Activated T-cell treated with anti-CD3 and anti-CD28 coated beads, Interleukin-2, amount 50 U/mL, for 24 hours (primary cell): ENCODE data around the gene ACTG1.

ENCODE experiments used
- DNase-seq: peaks from one replicate; pipeline ENCODE4 v3.0.0-alpha.2; 2020
- H3K27ac Mint-ChIP-seq: 2 replicates; pipeline ENCODE4 v1.8.0; 2020; ENCODE audit warnings: mild to moderate bottlenecking, mixed read lengths
- H3K27me3 Mint-ChIP-seq: 2 replicates; pipeline ENCODE4 v1.8.0; 2020; ENCODE audit warnings: mixed read lengths
- H3K36me3 Mint-ChIP-seq: 2 replicates; pipeline ENCODE4 v1.8.0; 2020; ENCODE audit warnings: low read depth, mixed read lengths
- H3K4me1 Mint-ChIP-seq: 2 replicates; pipeline ENCODE4 v1.8.0; 2020; ENCODE audit warnings: low read depth, mixed read lengths
- H3K4me3 Mint-ChIP-seq: 2 replicates; pipeline ENCODE4 v1.8.0; 2020; ENCODE audit warnings: mild to moderate bottlenecking, moderate library complexity, mixed read lengths
- H3K9me3 Mint-ChIP-seq: 2 replicates; pipeline ENCODE4 v1.8.0; 2020; ENCODE audit warnings: mixed read lengths

The ACTG1 gene

GRCh38 chr17:81489998-81490992, 22.3 kb downstream of the ACTG1 start:
- peak overlapping the region; percentile 56 for H3K4me3 Mint-ChIP-seq
- peak overlapping the region; percentile 41 for H3K27ac Mint-ChIP-seq
- H3K4me1 Mint-ChIP-seq: peaks cover 13% of the 10 kb centered on the region
- no peak for DNase-seq
- H3K36me3 Mint-ChIP-seq: no peaks in the 10 kb centered on the region
- H3K9me3 Mint-ChIP-seq: no peaks in the 10 kb centered on the region
- H3K27me3 Mint-ChIP-seq: peaks cover 11% of the 10 kb centered on the region

- Mint-ChIP-seq H3K27me3 (peaks cover 11% of the 10 kb centered on the region), H3K36me3 (no peaks in the 10 kb centered on the region), H3K9me3 (no peaks in the 10 kb centered on the region), H3K27ac (peak overlapping the region; percentile 41), H3K4me3 (peak overlapping the region; percentile 58), H3K4me1 (peaks cover 14% of the 10 kb centered on the region)
- no peak for DNase-seq
Observed at GRCh38 chr17:81489012-81489997, 23.3 kb downstream of the ACTG1 start.

- no peak for DNase-seq
- Mint-ChIP-seq H3K27ac (no peak overlapping the region), H3K4me3 (peak overlapping the region; percentile 35), H3K36me3 (no peaks in the 10 kb centered on the region), H3K9me3 (no peaks in the 10 kb centered on the region), H3K27me3 (peaks cover 11% of the 10 kb centered on the region), H3K4me1 (peaks cover 17% of the 10 kb centered on the region)
Observed at GRCh38 chr17:81488276-81488860, 24.2 kb downstream of the ACTG1 start.

GRCh38 chr17:81487487-81488275, 24.9 kb downstream of the ACTG1 start:
- Mint-ChIP-seq H3K27me3 (peaks cover 16% of the 10 kb centered on the region), H3K4me3 (peak overlapping the region; percentile 56), H3K36me3 (no peaks in the 10 kb centered on the region), H3K4me1 (peaks cover 20% of the 10 kb centered on the region), H3K9me3 (no peaks in the 10 kb centered on the region), H3K27ac (no peak overlapping the region)
- peak; percentile 88 for DNase-seq

- peaks cover 22% of the 10 kb centered on the region for H3K27me3 Mint-ChIP-seq
- H3K9me3 Mint-ChIP-seq: no peaks in the 10 kb centered on the region
- DNase-seq: no peak
- peaks cover 21% of the 10 kb centered on the region for H3K4me1 Mint-ChIP-seq
- no peaks in the 10 kb centered on the region for H3K36me3 Mint-ChIP-seq
- H3K27ac Mint-ChIP-seq: no peak overlapping the region
- H3K4me3 Mint-ChIP-seq: peak overlapping the region; percentile 56
Observed at GRCh38 chr17:81487089-81487486, 25.5 kb downstream of the ACTG1 start.

GRCh38 chr17:81486199-81486810, 26.3 kb downstream of the ACTG1 start:
- no peak overlapping the region for H3K27ac Mint-ChIP-seq
- H3K27me3 Mint-ChIP-seq: peaks cover 27% of the 10 kb centered on the region
- H3K4me3 Mint-ChIP-seq: no peak overlapping the region
- no peaks in the 10 kb centered on the region for H3K36me3 Mint-ChIP-seq
- H3K9me3 Mint-ChIP-seq: no peaks in the 10 kb centered on the region
- H3K4me1 Mint-ChIP-seq: peaks cover 26% of the 10 kb centered on the region
- DNase-seq: no peak

GRCh38 chr17:81484195-81484979, 28.2 kb downstream of the ACTG1 start:
- peak overlapping the region; percentile 29 for H3K4me3 Mint-ChIP-seq
- H3K27me3 Mint-ChIP-seq: peaks cover 38% of the 10 kb centered on the region
- peaks cover 24% of the 10 kb centered on the region for H3K4me1 Mint-ChIP-seq
- no peak overlapping the region for H3K27ac Mint-ChIP-seq
- peak; percentile 95 for DNase-seq
- H3K36me3 Mint-ChIP-seq: no peaks in the 10 kb centered on the region
- no peaks in the 10 kb centered on the region for H3K9me3 Mint-ChIP-seq

- H3K36me3 Mint-ChIP-seq: no peaks in the 10 kb centered on the region
- H3K4me3 Mint-ChIP-seq: no peak overlapping the region
- no peak for DNase-seq
- peaks cover 39% of the 10 kb centered on the region for H3K27me3 Mint-ChIP-seq
- peaks cover 24% of the 10 kb centered on the region for H3K4me1 Mint-ChIP-seq
- H3K27ac Mint-ChIP-seq: no peak overlapping the region
- no peaks in the 10 kb centered on the region for H3K9me3 Mint-ChIP-seq
Observed at GRCh38 chr17:81483862-81484194, 28.8 kb downstream of the ACTG1 start.

GRCh38 chr17:81483085-81483861, 29.3 kb downstream of the ACTG1 start:
- Mint-ChIP-seq H3K36me3 (no peaks in the 10 kb centered on the region), H3K4me1 (peaks cover 24% of the 10 kb centered on the region), H3K9me3 (no peaks in the 10 kb centered on the region), H3K27ac (no peak overlapping the region), H3K4me3 (no peak overlapping the region), H3K27me3 (peaks cover 39% of the 10 kb centered on the region)
- DNase-seq: peak; percentile 47

GRCh38 chr17:81482673-81483072, 29.9 kb downstream of the ACTG1 start:
- H3K4me1 Mint-ChIP-seq: peaks cover 24% of the 10 kb centered on the region
- no peaks in the 10 kb centered on the region for H3K9me3 Mint-ChIP-seq
- no peak for DNase-seq
- H3K27ac Mint-ChIP-seq: no peak overlapping the region
- peaks cover 43% of the 10 kb centered on the region for H3K27me3 Mint-ChIP-seq
- H3K4me3 Mint-ChIP-seq: no peak overlapping the region
- no peaks in the 10 kb centered on the region for H3K36me3 Mint-ChIP-seq

GRCh38 chr17:81481815-81482505, 30.6 kb downstream of the ACTG1 start:
- Mint-ChIP-seq H3K4me1 (peaks cover 21% of the 10 kb centered on the region), H3K27ac (no peak overlapping the region), H3K9me3 (no peaks in the 10 kb centered on the region), H3K27me3 (peaks cover 43% of the 10 kb centered on the region), H3K36me3 (no peaks in the 10 kb centered on the region), H3K4me3 (peak overlapping the region; percentile 37)
- DNase-seq: no peak
